Testis (tissue), 2 donors: ENCODE measurements around the gene MIB2.

Experiments
- CTCF ChIP-seq, 3 experiments: fragments of 450-650 bp in 2 of 3; fragments of 200-600 bp in 1 of 3; sonication (generic) in 1 of 3; IDR thresholded peaks; one replicate each; pipeline ENCODE4 v1.5.1; 2016 to 2019; ENCODE audit warnings: antibody characterized with exemption in 3 of 3, mild to moderate bottlenecking in 2 of 3, moderate library complexity in 1 of 3
- POLR2A ChIP-seq: fragments of 450-650 bp; IDR thresholded peaks from one replicate; pipeline ENCODE4 v1.6.1; 2017; ENCODE audit warnings: antibody characterized with exemption, mild to moderate bottlenecking, moderate library complexity

DNA sequence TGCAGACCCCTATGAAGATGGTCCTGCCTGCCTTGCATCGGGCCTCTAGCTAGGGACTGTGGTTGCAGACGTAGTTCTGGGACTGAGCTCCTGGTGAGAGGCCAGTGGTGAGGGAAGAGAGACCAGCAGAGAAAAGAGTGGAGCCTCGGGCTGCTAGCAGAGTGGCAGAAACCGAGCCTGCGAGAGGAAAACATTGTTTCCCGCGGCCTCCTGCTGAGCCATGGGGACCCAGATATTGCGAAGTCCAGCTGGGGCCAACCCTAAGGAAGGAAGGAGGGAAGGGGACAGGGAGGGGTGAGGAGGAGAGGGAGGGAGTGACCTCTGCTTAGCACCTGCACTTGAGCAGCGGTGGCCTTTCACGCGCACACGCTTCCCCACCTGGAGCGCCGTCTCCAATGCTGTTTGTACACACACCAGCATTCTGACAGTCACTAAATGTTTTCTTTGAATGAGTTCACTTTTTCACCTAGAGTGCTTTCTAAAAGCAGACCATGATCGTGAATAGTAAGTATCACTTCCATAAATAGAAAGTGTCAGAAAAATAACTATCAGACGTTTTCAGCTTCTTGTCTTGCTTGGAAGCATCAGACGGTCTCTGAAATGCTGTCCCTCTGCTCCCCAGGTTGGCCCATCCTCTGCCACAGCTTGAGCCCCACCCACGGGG is 12.9 kb upstream of the MIB2 start:
- TF ChIP-seq POLR2A (no peak), CTCF (IDR thresholded peaks at IDR 0.05) (no peak)
